BLaER1 (cell line): ENCODE measurements around the gene HDAC4.
A peak's percentile ranks its signal among the peaks of the same experiment; 100 is the strongest.

ENCODE experiments used
- H3K27ac ChIP-seq: shearing (Covaris generic); formaldehyde crosslinking; 2 replicates; pipeline ENCODE4 v1.8.1; 2022
- H3K27me3 ChIP-seq: shearing (Covaris generic); formaldehyde crosslinking; 2 replicates; pipeline ENCODE4 v1.8.1; 2022
- H3K36me3 ChIP-seq: shearing (Covaris generic); formaldehyde crosslinking; 2 replicates; pipeline ENCODE4 v1.8.1; 2022
- H3K4me1 ChIP-seq: shearing (Covaris generic); formaldehyde crosslinking; 2 replicates; pipeline ENCODE4 v1.8.1; 2022
- H3K4me2 ChIP-seq: shearing (Covaris generic); formaldehyde crosslinking; 2 replicates; pipeline ENCODE4 v1.8.1; 2022
- H3K4me3 ChIP-seq: shearing (Covaris generic); formaldehyde crosslinking; 2 replicates; pipeline ENCODE4 v1.8.1; 2022
- H3K9ac ChIP-seq: shearing (Covaris generic); formaldehyde crosslinking; 2 replicates; pipeline ENCODE4 v1.8.1; 2022
- H3K9me3 ChIP-seq: shearing (Covaris generic); formaldehyde crosslinking; 2 replicates; pipeline ENCODE4 v1.8.1; 2022
- H4K20me1 ChIP-seq: shearing (Covaris generic); formaldehyde crosslinking; 2 replicates; pipeline ENCODE4 v1.8.1; 2022
- Cebpa-rat ChIP-seq: shearing (Covaris generic); IDR thresholded peaks from 2 replicates; pipeline ENCODE4 v1.8.1; 2022

HDAC4 gene

DNA sequence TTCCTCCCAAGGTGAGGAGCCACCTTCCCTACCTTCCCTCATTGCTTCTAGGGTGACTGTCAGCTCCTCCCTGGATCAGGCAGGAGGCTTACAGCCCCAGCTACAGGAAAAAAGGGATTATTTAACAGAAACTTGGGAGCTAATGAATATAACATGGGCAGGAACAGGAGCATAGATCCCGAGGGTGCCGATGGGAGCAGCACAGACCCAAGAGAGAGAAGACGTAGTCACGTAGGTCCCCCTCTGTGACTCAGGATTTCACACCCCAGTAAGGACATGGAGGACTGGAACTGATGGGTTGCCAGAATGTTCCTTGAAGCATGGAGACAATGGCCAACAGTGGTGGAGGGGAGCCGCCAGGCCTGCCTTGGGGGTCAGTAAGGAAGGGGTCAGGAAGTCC lies 10.3 kb upstream of the HDAC4 start:
- H3K36me3 ChIP-seq: no peaks in the 10 kb centered on the region
- TF ChIP-seq Cebpa-rat: no peak
- no peaks in the 10 kb centered on the region for H4K20me1 ChIP-seq
- no peak overlapping the region for H3K4me3 ChIP-seq
- H3K9me3 ChIP-seq: peaks cover 36% of the 10 kb centered on the region
- no peak overlapping the region for H3K27ac ChIP-seq
- no peak overlapping the region for H3K9ac ChIP-seq
- no peaks in the 10 kb centered on the region for H3K27me3 ChIP-seq
- peaks cover 6% of the 10 kb centered on the region for H3K4me1 ChIP-seq
- H3K4me2 ChIP-seq: no peak overlapping the region

DNA sequence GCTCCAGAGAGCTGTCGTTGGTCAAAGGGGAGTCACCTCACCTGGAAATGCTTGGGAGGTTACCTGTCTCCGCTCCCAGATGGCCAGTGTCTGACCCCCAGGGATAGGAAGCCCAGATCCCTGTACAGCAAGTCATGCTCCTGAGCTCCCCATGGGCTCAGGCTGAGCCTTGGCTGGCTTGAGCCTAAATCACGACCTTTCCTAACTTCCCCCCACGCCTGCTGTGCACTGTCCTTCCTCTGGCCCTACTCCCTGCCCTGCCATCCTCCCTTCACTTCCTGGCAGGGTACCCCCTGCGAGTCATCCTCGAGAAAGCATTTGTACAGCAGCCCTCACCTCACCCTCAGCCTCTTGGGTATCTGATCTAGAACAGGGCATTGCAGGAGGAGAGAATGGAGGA lies 9.2 kb upstream of the HDAC4 start:
- TF ChIP-seq Cebpa-rat: no peak
- Histone ChIP-seq H3K36me3 (no peaks in the 10 kb centered on the region), H3K4me2 (no peak overlapping the region), H3K4me3 (no peak overlapping the region), H3K27ac (no peak overlapping the region), H3K27me3 (no peaks in the 10 kb centered on the region), H3K9ac (no peak overlapping the region), H4K20me1 (no peaks in the 10 kb centered on the region), H3K4me1 (peaks cover 6% of the 10 kb centered on the region), H3K9me3 (peaks cover 36% of the 10 kb centered on the region)

- H4K20me1 ChIP-seq: no peaks in the 10 kb centered on the region
- H3K27me3 ChIP-seq: no peaks in the 10 kb centered on the region
- no peak overlapping the region for H3K4me3 ChIP-seq
- TF ChIP-seq Cebpa-rat: no peak
- peaks cover 14% of the 10 kb centered on the region for H3K9me3 ChIP-seq
- no peak overlapping the region for H3K4me2 ChIP-seq
- H3K9ac ChIP-seq: no peak overlapping the region
- no peak overlapping the region for H3K27ac ChIP-seq
- peaks cover 8% of the 10 kb centered on the region for H3K4me1 ChIP-seq
- H3K36me3 ChIP-seq: no peaks in the 10 kb centered on the region
These were observed 6.3 kb upstream of the HDAC4 start for GRCh38 chr2:239407112-239407511.

GRCh38 chr2:239406316-239406995 lies 5.6 kb upstream of the HDAC4 start:
- no peaks in the 10 kb centered on the region for H3K27me3 ChIP-seq
- no peaks in the 10 kb centered on the region for H3K36me3 ChIP-seq
- no peaks in the 10 kb centered on the region for H4K20me1 ChIP-seq
- H3K9me3 ChIP-seq: peaks cover 7% of the 10 kb centered on the region
- H3K4me3 ChIP-seq: no peak overlapping the region
- no peak overlapping the region for H3K9ac ChIP-seq
- no peak overlapping the region for H3K27ac ChIP-seq
- peaks cover 10% of the 10 kb centered on the region for H3K4me1 ChIP-seq
- no peak overlapping the region for H3K4me2 ChIP-seq
- no peak for TF ChIP-seq Cebpa-rat

GRCh38 chr2:239405071-239405470 lies 4.3 kb upstream of the HDAC4 start:
- Histone ChIP-seq H3K27ac (no peak overlapping the region), H3K9ac (no peak overlapping the region), H4K20me1 (no peaks in the 10 kb centered on the region), H3K4me3 (no peak overlapping the region), H3K4me1 (peaks cover 10% of the 10 kb centered on the region), H3K27me3 (no peaks in the 10 kb centered on the region), H3K4me2 (no peak overlapping the region), H3K36me3 (no peaks in the 10 kb centered on the region), H3K9me3 (peaks cover 7% of the 10 kb centered on the region)
- TF ChIP-seq Cebpa-rat: no peak

- Histone ChIP-seq H3K4me2 (peak overlapping the region; percentile 85), H3K4me3 (no peak overlapping the region), H3K27ac (no peak overlapping the region), H3K9ac (peak overlapping the region; percentile 98), H3K36me3 (no peaks in the 10 kb centered on the region), H3K9me3 (no peaks in the 10 kb centered on the region), H4K20me1 (peaks cover 22% of the 10 kb centered on the region), H3K4me1 (peaks cover 32% of the 10 kb centered on the region), H3K27me3 (no peaks in the 10 kb centered on the region)
- no peak for TF ChIP-seq Cebpa-rat
These were observed 1.8 kb upstream of the HDAC4 start for GRCh38 chr2:239402666-239403065.

DNA sequence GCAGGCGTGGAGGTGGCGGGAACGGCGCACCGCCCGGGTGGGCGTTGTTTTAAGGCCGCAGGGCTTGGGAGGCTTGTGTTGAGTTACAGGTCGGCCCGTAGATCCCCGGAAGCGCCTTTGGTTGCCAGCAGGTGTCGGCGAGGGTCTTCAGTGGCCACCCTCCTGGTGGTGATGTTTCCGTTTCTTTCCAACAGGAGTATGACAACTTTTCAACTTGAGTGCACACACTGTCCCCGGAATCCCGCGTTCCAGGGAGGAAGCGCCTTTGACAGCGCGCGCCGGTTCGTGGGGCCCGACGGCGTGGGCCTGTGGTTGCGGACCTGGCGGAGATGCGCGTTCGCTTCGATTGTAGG lies 1.0 kb upstream of the HDAC4 start:
- Histone ChIP-seq H4K20me1 (peaks cover 30% of the 10 kb centered on the region), H3K9ac (peak overlapping the region; percentile 98), H3K4me1 (peaks cover 40% of the 10 kb centered on the region), H3K9me3 (no peaks in the 10 kb centered on the region), H3K36me3 (0 out of 2 replicates have a peak, but pooled peaks cover 5% of the 10 kb centered on the region), H3K4me3 (peak overlapping the region; percentile 72), H3K27ac (peak overlapping the region; percentile 99), H3K27me3 (no peaks in the 10 kb centered on the region), H3K4me2 (peak overlapping the region; percentile 85)
- TF ChIP-seq Cebpa-rat: no peak

DNA sequence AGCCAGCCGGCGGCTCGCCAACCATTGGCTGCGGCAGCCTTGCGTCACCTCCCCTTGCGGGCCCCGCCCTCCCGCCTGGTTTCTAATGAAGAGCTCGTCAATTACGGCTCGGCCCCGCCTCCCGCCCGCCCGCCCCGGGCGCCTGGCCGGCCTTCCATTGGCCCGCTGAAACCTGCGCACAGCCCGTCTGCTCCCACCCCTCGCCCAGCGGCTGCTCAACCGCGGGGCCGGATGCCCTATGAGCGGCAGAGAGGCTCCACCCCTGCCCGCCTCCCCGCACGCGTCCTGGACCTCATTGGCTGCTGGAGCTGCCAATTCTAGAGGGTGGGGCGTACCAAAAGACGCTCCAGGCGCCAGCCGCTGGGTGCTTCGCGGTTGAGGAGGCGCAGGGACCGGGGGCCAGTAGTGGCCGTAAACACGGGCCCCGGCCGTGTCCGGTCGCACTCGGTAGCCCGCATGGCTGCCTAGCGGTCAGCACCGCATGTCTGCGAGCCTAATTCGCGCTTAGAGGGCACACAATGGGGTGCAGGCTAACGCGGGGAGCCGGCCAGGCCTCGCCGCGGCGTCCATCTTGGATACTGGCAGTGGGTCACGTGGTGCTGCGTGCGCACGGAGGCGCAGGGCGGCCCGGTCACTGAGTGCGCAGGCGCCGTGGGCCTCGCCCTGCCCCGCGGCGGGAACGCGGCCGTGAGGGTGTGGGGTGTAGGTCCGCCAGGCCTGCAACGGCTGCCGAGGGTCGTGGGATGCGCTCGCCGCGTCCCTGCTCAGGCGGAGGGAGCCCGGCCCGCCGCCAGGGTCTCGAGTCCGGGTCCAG lies 454 bp upstream of the HDAC4 start:
- H3K4me3 ChIP-seq: peak overlapping the region; percentile 93
- H4K20me1 ChIP-seq: peaks cover 36% of the 10 kb centered on the region
- no peak for TF ChIP-seq Cebpa-rat
- H3K4me2 ChIP-seq: peak overlapping the region; percentile 85
- H3K4me1 ChIP-seq: peaks cover 43% of the 10 kb centered on the region
- H3K27ac ChIP-seq: peak overlapping the region; percentile 99
- H3K9ac ChIP-seq: peak overlapping the region; percentile 98
- 0 out of 2 replicates have a peak, but pooled peaks cover 5% of the 10 kb centered on the region for H3K36me3 ChIP-seq
- H3K9me3 ChIP-seq: no peaks in the 10 kb centered on the region
- H3K27me3 ChIP-seq: no peaks in the 10 kb centered on the region

DNA sequence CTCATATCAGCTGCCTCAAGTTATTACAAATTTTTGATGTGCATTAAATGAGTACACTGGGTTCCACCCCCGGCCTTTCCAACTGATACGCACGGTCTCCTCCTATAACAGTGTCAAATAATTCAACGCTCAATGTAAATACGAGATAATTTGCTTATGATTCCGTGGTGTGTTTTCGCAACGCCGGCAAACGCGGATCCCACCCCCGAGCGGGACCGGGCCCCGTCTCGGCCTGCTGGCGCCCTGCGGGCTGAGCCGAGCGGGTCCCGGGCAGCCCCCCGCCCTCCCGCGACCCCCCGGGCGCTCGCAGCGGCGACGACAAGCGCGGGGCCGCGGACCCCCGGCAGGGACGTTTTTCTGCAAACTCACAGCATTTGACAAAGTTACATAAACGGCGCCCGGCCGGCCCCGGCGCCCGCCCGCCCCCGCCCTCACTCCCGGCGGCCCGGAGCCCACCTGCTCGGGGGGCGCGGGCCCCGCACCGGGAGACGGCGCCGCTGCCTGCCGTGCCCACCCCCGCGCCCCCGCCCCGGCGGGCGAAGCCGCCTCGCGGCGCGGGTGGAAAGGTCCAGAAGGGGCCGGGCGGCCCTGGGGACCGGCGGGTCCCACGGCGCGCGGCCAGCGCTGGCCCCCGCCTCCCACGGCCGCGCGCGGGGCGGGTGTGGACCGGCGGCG lies 762 bp downstream of the HDAC4 start:
- Histone ChIP-seq H3K4me3 (peak overlapping the region; percentile 93), H3K27ac (peak overlapping the region; percentile 95), H3K27me3 (no peaks in the 10 kb centered on the region), H4K20me1 (peaks cover 48% of the 10 kb centered on the region), H3K4me2 (peak overlapping the region; percentile 97), H3K9me3 (no peaks in the 10 kb centered on the region), H3K36me3 (0 out of 2 replicates have a peak, but pooled peaks cover 5% of the 10 kb centered on the region), H3K4me1 (peaks cover 43% of the 10 kb centered on the region), H3K9ac (peak overlapping the region; percentile 91)
- TF ChIP-seq Cebpa-rat: no peak
